ENCODE results near the gene TARBP1. TPM values are rescaled to one million over a fixed set of nuclear protein-coding genes. Genes with fewer than 3 reads are reported as not detected.
A peak's percentile ranks its signal among the peaks of the same experiment; 100 is the strongest.

The TARBP1 gene
- total RNA-seq, 1 donor from 2014 or later = 15.0 TPM

DNA sequence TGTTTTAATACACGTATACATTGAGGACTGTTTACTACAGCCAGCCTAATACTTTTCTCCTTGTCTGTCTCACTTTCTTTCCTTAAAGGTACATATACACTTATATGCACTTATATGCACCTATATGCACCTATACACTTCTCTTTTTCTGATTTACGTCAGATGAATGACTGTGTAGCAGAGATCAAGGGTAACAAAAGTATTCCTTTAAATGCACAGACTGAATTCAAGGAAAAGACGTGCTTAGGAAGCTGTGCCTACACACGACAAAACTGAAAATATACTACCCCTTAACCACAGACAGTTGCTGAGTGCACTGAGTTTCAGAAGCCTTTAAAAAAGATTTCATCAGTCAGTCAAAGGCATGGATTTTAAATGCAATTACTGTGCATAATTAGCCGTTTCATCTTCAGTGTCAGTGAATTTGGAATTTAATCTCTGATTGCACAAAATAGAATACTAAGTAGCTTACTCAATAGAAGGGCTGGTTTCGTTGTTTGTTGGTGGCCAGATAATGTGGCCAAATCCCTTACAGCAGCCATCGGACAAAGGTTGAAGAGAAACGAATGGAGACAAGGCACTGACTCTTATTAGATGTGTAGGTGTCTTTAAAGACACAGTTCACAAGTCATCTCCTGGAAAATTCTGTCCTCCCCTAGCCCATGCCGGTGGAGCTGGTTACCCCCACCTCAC, 38.3 kb upstream of the TARBP1 start:
- H3K36me3 ChIP-seq (ENCODE audit: control insufficient read depth, insufficient read depth, low read length) = no peaks in the 10 kb centered on the region
- no peak overlapping the region for H3K4me3 ChIP-seq (ENCODE audit: low read depth, low read length)
- TF ChIP-seq, protein P1, sequence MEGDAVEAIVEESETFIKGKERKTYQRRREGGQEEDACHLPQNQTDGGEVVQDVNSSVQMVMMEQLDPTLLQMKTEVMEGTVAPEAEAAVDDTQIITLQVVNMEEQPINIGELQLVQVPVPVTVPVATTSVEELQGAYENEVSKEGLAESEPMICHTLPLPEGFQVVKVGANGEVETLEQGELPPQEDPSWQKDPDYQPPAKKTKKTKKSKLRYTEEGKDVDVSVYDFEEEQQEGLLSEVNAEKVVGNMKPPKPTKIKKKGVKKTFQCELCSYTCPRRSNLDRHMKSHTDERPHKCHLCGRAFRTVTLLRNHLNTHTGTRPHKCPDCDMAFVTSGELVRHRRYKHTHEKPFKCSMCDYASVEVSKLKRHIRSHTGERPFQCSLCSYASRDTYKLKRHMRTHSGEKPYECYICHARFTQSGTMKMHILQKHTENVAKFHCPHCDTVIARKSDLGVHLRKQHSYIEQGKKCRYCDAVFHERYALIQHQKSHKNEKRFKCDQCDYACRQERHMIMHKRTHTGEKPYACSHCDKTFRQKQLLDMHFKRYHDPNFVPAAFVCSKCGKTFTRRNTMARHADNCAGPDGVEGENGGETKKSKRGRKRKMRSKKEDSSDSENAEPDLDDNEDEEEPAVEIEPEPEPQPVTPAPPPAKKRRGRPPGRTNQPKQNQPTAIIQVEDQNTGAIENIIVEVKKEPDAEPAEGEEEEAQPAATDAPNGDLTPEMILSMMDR (IDR thresholded peaks at IDR 0.05; ENCODE audit: insufficient read depth, low read length, severe bottlenecking) = no peak
- no peaks in the 10 kb centered on the region for H3K27me3 ChIP-seq (ENCODE audit: control insufficient read depth, insufficient read depth, low read length)
- DNase-seq (ENCODE audit: low read depth) (no peak), FAIRE-seq (no peak)

DNA sequence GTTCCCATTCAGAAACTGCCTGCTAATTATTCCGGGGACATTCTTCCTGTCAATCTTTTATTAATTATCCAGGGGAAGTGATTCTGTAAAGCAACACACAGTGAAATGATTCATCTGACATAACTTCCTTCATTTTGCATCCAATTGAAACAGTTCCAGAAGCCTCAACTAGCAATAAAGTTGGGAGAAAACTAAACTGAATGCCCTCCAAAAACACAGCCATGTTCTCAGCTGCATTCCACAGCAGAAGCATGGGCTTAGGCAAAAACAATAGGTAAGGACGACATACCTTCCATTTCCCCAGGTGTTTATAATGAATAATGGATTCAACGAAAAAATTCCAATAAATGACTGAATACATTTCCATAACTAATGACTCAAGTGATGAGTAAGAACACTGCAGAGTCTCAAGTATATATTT, 36.9 kb upstream of the TARBP1 start:
- FAIRE-seq = no peak

DNA sequence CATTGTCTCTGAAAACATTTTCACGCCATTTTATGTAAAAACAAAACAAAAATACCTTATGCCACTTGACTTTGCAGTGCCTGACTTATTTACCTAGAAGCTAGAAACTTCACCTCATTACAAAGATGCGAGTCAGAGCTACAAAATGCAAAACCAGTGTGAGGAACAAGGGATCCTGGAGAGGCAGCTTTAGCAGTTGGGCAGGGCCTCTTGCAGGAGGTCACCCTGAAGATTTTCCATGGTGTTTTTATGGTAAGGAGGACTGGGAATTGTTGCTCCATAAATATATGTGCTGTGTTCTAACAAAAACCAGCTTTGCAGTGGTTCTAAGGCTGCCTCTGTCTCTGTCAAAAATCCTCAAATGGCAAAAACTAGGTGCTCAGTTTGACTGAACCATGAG, 36.4 kb upstream of the TARBP1 start:
- DNase-seq (ENCODE audit: low read depth) (peak; percentile 64), FAIRE-seq (no peak)
- Histone ChIP-seq H3K36me3 (ENCODE audit: control insufficient read depth, insufficient read depth, low read length) (no peaks in the 10 kb centered on the region), H3K27me3 (ENCODE audit: control insufficient read depth, insufficient read depth, low read length) (no peaks in the 10 kb centered on the region), H3K4me3 (ENCODE audit: low read depth, low read length) (no peak overlapping the region)
- TF ChIP-seq, protein P1 (IDR thresholded peaks at IDR 0.05; ENCODE audit: insufficient read depth, low read length, severe bottlenecking) = no peak

More for the DNA sequence above, 36.9 kb upstream of the TARBP1 start:
- Histone ChIP-seq H3K27me3 (ENCODE audit: control insufficient read depth, insufficient read depth, low read length) (no peaks in the 10 kb centered on the region), H3K36me3 (ENCODE audit: control insufficient read depth, insufficient read depth, low read length) (no peaks in the 10 kb centered on the region), H3K4me3 (ENCODE audit: low read depth, low read length) (no peak overlapping the region)
- TF ChIP-seq, protein P1 (IDR thresholded peaks at IDR 0.05; ENCODE audit: insufficient read depth, low read length, severe bottlenecking) = no peak
- peak; percentile 73 for DNase-seq (ENCODE audit: low read depth)

DNA sequence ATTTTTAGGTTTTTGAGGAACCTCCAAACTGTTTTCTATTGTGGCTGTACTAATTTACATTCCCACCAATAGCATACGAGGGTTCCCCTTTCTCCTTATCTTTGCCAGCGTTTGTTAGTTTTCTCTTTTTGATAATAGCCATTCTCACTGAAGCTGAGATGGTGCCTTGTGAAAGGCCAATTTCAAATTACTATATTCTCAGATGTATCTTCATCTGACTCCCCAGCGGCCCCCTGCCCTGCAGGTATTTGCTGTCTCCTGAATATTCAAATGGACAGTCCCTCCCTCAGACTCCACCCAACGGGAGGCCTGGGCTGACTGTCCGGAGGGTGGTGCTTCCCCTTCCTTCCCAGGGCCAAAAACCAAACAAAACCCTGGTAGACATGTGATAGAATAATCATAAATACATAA, 33.5 kb upstream of the TARBP1 start:
- no peaks in the 10 kb centered on the region for H3K36me3 ChIP-seq (ENCODE audit: control insufficient read depth, insufficient read depth, low read length)
- no peak overlapping the region for H3K4me3 ChIP-seq (ENCODE audit: low read depth, low read length)
- no peaks in the 10 kb centered on the region for H3K27me3 ChIP-seq (ENCODE audit: control insufficient read depth, insufficient read depth, low read length)
- FAIRE-seq (no peak), DNase-seq (ENCODE audit: low read depth) (no peak)
- TF ChIP-seq, protein P1 (IDR thresholded peaks at IDR 0.05; ENCODE audit: insufficient read depth, low read length, severe bottlenecking) = no peak

DNA sequence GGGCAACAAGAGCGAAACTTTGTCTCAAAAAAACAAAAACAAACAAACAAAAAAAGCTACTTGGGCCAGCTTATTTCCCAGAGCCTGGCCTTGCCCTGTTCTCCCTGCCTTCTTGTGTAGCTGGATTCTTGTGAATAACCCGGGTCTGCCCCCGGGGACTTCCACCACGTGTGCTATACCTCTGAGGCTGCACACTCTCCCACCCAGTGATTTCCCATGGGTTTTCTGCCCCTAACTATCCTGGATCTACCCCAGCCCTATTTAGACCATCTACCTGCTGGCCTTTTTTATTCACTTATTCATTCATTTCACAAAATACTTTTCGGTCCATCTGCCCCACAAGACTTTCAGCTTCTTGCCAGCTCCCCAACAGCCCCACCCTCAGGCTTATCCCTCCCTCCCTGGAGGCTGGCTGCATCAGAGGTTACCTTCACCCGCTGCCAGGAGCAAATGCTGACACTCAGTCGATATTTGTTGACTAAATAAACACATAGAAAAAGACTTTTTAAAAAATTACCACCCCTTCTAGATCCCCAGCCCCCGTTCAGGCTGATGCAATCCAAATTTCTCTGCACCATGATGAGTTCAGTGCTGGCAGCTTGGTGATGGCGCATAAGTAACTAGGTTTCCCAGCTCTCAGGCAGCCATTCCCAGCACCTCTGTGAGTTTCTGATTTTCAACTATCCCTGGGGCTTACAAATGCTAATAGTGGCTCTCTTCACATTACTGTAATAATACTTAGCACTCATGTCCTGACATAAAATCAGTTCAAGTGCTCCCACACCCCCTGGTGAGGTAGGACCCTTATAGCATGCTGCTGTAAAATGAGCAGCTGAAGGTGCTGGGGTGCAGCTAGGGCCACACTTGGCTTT, 30.7 kb upstream of the TARBP1 start:
- Histone ChIP-seq H3K27me3 (ENCODE audit: control insufficient read depth, insufficient read depth, low read length) (no peaks in the 10 kb centered on the region), H3K36me3 (ENCODE audit: control insufficient read depth, insufficient read depth, low read length) (no peaks in the 10 kb centered on the region), H3K4me3 (ENCODE audit: low read depth, low read length) (no peak overlapping the region)
- FAIRE-seq (no peak), DNase-seq (ENCODE audit: low read depth) (peak; percentile 26)
- TF ChIP-seq, protein P1 (IDR thresholded peaks at IDR 0.05; ENCODE audit: insufficient read depth, low read length, severe bottlenecking) = no peak

Measured in bronchial epithelial cell (primary cell).